ENCODE results near the gene MFAP2. TPM values are rescaled to one million over a fixed set of nuclear protein-coding genes. Genes with fewer than 3 reads are reported as not detected.
A peak's percentile ranks its signal among the peaks of the same experiment; 100 is the strongest.
"Not testable (repeated sequence)": the region's sequence is repeated elsewhere in the genome, so short reads cannot be mapped to it uniquely, and the experiment has no call there.

MFAP2 gene
- total RNA-seq, 1 donor from 2014 or later, result 154 TPM

DNA sequence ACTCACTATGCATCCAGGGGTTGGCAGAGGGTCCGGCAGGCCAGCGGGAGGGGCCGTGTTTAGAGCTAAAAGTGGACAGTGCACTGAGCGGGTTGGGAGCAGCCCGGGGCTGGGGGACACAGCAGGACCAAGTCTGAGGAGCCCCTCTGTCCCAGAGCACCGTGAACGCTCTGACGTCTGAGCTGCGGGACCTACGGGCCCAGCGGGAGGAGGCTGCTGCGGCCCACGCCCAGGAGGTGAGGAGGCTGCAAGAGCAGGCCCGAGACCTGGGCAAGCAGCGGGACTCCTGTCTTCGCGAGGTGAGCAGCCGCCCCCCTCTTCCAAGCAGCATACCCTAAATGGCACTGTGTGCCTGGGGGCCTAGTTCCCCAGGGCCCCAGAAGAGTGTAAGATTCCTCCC, 25.8 kb downstream of the MFAP2 start:
- DNase-seq (ENCODE audit: low spot score), result no peak
- no peak overlapping the region for H3K27ac Mint-ChIP-seq (ENCODE audit: unreplicated experiment)
- H3K4me3 Mint-ChIP-seq (ENCODE audit: unreplicated experiment), result no peak overlapping the region
- no peaks in the 10 kb centered on the region for H3K36me3 Mint-ChIP-seq (ENCODE audit: low read depth, unreplicated experiment)
- H3K4me1 Mint-ChIP-seq (ENCODE audit: unreplicated experiment), result no peaks in the 10 kb centered on the region
- peaks cover 2% of the 10 kb centered on the region for H3K27me3 Mint-ChIP-seq (ENCODE audit: unreplicated experiment)
- TF ChIP-seq, protein P1, sequence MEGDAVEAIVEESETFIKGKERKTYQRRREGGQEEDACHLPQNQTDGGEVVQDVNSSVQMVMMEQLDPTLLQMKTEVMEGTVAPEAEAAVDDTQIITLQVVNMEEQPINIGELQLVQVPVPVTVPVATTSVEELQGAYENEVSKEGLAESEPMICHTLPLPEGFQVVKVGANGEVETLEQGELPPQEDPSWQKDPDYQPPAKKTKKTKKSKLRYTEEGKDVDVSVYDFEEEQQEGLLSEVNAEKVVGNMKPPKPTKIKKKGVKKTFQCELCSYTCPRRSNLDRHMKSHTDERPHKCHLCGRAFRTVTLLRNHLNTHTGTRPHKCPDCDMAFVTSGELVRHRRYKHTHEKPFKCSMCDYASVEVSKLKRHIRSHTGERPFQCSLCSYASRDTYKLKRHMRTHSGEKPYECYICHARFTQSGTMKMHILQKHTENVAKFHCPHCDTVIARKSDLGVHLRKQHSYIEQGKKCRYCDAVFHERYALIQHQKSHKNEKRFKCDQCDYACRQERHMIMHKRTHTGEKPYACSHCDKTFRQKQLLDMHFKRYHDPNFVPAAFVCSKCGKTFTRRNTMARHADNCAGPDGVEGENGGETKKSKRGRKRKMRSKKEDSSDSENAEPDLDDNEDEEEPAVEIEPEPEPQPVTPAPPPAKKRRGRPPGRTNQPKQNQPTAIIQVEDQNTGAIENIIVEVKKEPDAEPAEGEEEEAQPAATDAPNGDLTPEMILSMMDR (IDR thresholded peaks at IDR 0.05; ENCODE audit: unreplicated experiment), result no peak
- no peaks in the 10 kb centered on the region for H3K9me3 Mint-ChIP-seq (ENCODE audit: unreplicated experiment)

DNA sequence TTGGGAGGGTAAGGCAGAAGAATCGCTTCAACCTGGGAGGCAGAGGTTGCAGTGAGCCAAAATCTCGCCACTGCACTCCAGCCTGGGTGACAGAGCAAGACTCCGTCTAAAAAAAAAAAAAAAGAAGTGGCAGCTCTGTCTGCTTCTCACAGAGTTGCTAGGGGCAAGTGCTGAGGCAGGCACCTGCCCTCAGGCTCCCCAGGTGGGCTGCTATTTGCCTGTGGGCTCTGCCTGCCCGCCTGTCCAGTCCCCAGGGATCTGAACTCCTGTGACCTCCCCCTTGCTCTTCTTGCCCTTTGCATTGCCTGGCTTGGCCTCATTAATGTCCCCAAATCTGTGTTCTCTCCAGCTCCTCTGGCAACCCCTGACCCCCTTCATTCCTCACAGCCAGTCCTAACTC, 28.0 kb downstream of the MFAP2 start:
- H3K4me1 Mint-ChIP-seq (ENCODE audit: unreplicated experiment); H3K27ac Mint-ChIP-seq (ENCODE audit: unreplicated experiment); H3K36me3 Mint-ChIP-seq (ENCODE audit: low read depth, unreplicated experiment); H3K27me3 Mint-ChIP-seq (ENCODE audit: unreplicated experiment); H3K4me3 Mint-ChIP-seq (ENCODE audit: unreplicated experiment); H3K9me3 Mint-ChIP-seq (ENCODE audit: unreplicated experiment); DNase-seq (ENCODE audit: low spot score): not testable (repeated sequence)

DNA sequence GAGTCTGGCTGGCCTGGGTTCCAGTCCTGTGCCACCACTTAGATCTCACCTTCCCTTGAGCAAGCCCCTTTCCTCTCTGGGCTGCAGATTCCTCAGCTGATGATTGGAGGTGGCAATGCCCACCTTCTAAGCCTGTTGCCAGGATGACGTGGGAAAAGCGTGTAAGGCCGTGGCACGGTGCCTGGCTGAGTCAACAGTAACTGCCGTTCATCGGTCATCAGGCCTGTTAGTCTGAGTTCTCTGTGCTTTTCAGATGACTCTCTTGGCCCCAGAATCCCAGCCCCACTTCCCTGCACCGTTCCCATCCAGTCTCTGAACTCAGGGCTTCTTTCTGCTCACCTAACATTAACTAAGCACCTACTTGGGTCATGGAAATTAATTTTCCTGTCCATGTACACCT, 31.4 kb downstream of the MFAP2 start:
- not testable (repeated sequence) for DNase-seq (ENCODE audit: low spot score); H3K4me1 Mint-ChIP-seq (ENCODE audit: unreplicated experiment); H3K27me3 Mint-ChIP-seq (ENCODE audit: unreplicated experiment); H3K9me3 Mint-ChIP-seq (ENCODE audit: unreplicated experiment); H3K36me3 Mint-ChIP-seq (ENCODE audit: low read depth, unreplicated experiment); H3K4me3 Mint-ChIP-seq (ENCODE audit: unreplicated experiment); H3K27ac Mint-ChIP-seq (ENCODE audit: unreplicated experiment)

DNA sequence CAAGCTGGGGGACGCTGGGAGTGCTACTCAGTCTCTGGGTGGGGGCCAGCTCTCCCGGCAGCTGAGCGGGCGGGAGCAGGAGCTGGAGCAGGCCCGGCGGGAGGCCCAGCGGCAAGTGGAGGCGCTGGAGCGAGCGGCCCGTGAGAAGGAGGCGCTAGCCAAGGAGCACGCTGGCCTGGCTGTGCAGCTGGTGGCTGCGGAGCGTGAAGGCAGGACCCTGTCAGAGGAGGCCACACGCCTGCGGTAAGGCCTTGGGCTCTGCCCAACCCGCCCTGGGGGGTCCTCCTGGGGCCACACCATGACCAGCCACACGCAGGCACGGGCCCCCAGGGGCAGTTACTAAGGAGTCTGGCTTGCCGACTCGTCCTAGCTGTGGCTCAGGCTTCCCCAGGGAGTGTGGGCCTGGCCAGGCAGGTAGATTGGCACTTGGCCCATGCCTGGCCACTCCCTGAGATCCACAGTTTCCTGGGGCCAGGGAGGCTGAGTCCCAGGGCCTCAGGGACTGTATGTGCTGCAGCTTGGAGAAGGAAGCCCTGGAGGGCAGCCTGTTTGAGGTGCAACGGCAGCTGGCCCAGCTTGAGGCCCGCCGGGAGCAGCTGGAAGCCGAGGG, 32.0 kb downstream of the MFAP2 start:
- not testable (repeated sequence) for H3K9me3 Mint-ChIP-seq (ENCODE audit: unreplicated experiment); H3K27me3 Mint-ChIP-seq (ENCODE audit: unreplicated experiment); H3K4me1 Mint-ChIP-seq (ENCODE audit: unreplicated experiment); H3K36me3 Mint-ChIP-seq (ENCODE audit: low read depth, unreplicated experiment); H3K4me3 Mint-ChIP-seq (ENCODE audit: unreplicated experiment); DNase-seq (ENCODE audit: low spot score)
- H3K27ac Mint-ChIP-seq (ENCODE audit: unreplicated experiment), result peak overlapping the region; percentile 18

DNA sequence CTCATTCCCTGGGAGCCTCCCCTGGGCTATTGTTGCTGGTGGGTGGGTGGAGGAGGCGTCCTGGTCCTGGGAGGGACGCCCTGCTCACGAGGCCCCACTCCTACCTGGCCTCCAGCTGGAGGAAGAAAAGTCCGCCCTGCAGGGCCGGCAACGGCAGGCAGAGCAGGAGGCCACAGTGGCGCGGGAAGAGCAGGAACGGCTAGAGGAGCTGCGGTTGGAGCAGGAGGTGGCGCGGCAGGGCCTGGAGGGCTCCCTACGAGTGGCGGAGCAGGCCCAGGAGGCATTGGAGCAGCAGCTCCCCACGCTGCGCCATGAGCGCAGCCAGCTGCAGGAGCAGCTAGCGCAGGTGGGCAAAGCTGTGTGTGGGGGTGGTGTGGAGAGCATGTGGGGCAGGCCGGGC, 33.8 kb downstream of the MFAP2 start:
- DNase-seq (ENCODE audit: low spot score), result no peak
- Mint-ChIP-seq H3K9me3 (ENCODE audit: unreplicated experiment) (no peaks in the 10 kb centered on the region), H3K27me3 (ENCODE audit: unreplicated experiment) (peaks cover 10% of the 10 kb centered on the region), H3K27ac (ENCODE audit: unreplicated experiment) (no peak overlapping the region), H3K4me3 (ENCODE audit: unreplicated experiment) (no peak overlapping the region), H3K4me1 (ENCODE audit: unreplicated experiment) (no peaks in the 10 kb centered on the region), H3K36me3 (ENCODE audit: low read depth, unreplicated experiment) (peaks cover 13% of the 10 kb centered on the region)
- TF ChIP-seq, protein P1 (IDR thresholded peaks at IDR 0.05; ENCODE audit: unreplicated experiment), result no peak

DNA sequence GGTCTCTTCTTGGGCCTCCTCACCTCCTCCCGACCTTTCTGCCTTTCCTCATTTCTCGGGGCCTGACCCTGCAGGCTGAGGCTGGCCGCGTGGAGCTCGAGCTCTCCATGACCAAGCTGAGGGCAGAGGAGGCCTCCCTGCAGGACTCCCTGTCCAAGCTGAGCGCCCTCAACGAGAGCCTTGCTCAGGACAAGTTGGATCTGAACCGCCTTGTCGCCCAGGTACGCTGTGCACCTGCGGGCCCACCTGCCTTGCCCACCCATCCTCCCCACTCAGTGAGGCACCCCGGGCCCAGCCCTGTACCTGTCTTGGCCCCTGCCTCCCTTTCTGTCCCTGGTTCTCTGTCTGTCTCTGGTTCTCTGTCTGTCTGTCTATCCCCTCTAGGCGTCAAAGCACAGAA, 34.2 kb downstream of the MFAP2 start:
- not testable (repeated sequence) for H3K4me3 Mint-ChIP-seq (ENCODE audit: unreplicated experiment); DNase-seq (ENCODE audit: low spot score); H3K27me3 Mint-ChIP-seq (ENCODE audit: unreplicated experiment); H3K9me3 Mint-ChIP-seq (ENCODE audit: unreplicated experiment); H3K27ac Mint-ChIP-seq (ENCODE audit: unreplicated experiment); H3K4me1 Mint-ChIP-seq (ENCODE audit: unreplicated experiment)
- H3K36me3 Mint-ChIP-seq (ENCODE audit: low read depth, unreplicated experiment), result peaks cover 13% of the 10 kb centered on the region

DNA sequence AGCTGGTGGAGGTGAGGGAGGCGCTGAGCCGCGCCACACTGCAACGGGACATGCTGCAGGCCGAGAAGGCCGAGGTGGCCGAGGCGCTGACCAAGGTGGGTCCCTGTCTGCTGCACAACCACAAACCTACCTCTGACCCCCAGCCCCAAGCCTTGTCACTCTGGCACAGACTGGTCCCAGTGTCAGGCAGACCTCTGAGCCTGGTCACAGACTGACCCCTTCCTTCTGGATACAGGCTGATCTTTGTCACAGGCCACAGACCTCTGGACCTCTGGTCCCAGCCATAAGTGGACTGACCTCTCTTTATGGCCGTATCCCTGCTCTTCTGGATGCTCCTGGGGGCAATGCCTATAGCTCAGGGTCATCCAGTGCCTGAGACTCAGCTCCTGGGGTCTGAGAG, 34.9 kb downstream of the MFAP2 start:
- peaks cover 13% of the 10 kb centered on the region for H3K36me3 Mint-ChIP-seq (ENCODE audit: low read depth, unreplicated experiment)

More for the DNA sequence above, 34.9 kb downstream of the MFAP2 start:
- not testable (repeated sequence) for H3K27ac Mint-ChIP-seq (ENCODE audit: unreplicated experiment); H3K4me3 Mint-ChIP-seq (ENCODE audit: unreplicated experiment); H3K9me3 Mint-ChIP-seq (ENCODE audit: unreplicated experiment); DNase-seq (ENCODE audit: low spot score); H3K4me1 Mint-ChIP-seq (ENCODE audit: unreplicated experiment)
- H3K27me3 Mint-ChIP-seq (ENCODE audit: unreplicated experiment), result peaks cover 12% of the 10 kb centered on the region

Measured in endothelial cell (in vitro differentiated cells).